H1 (cell line): ENCODE results near the gene KIZ. TPM values are rescaled to one million over a fixed set of nuclear protein-coding genes. Genes with fewer than 3 reads are reported as not detected.

ENCODE experiments used
- CBX5 ChIP-seq: fragments of 300-800, 300-1000 bp; sonication (generic); IDR thresholded peaks from 2 replicates; pipeline ENCODE4 v1.7.1; 2016; ENCODE audit warnings: antibody characterized with exemption, low read length, low read depth
- HDAC6 ChIP-seq: IDR thresholded peaks from one replicate; pipeline ENCODE4 v1.7.1; 2012; ENCODE audit warnings: low read depth, mild to moderate bottlenecking, inconsistent platforms, low read length, moderate library complexity
- SIN3A ChIP-seq, 2 experiments: IDR thresholded peaks in 1 of 2; conservative IDR thresholded peaks in 1 of 2; 2 replicates each; pipeline ENCODE4 v1.6.1; 2011 to 2012; ENCODE audit warnings: low read length in 2 of 2, improper control_type of control experiment in 1 of 2, low read depth in 1 of 2, mild to moderate bottlenecking in 1 of 2
- TAF7 ChIP-seq: optimal IDR thresholded peaks from 2 replicates; pipeline ENCODE3; 2011; ENCODE audit warnings: low read depth, mild to moderate bottlenecking, inconsistent platforms, low read length, moderate library complexity, borderline replicate concordance
- YY1 ChIP-seq: IDR thresholded peaks from 2 replicates; pipeline ENCODE4 v1.6.1; 2011; ENCODE audit warnings: low read depth, mild to moderate bottlenecking, low read length
- polyA plus RNA-seq, 7 experiments: library from polyadenylated mRNA; depleted of rRNA in 3 of 7; stranded (reverse) in 5 of 7; unstranded in 2 of 7; fragments of >200 nt in 5 of 7; fragments of 200-250 nt in 2 of 7; gene quantifications; 1 replicate in 5 of 7; 2 replicates in 1 of 7; 4 replicates in 1 of 7; pipeline versions ENCODE4 v1.2.1 to v1.2.3, GENCODE V29; 2011 to 2013; ENCODE audit warnings: missing spikeins in 2 of 7, mixed read lengths in 2 of 7
- total RNA-seq: library from RNA; stranded (reverse); fragmentation: NEBNext Ultra II Directional; extraction: Animal tissue kit (Norgen Biotek cat#: 25700); gene quantifications from 2 replicates; pipeline ENCODE4 v1.2.1, GENCODE V29; 2021
- TF ChIP-seq, protein P1 (sequence below): fragments of 300-600 bp; sonication (generic); IDR thresholded peaks from 2 replicates; pipeline ENCODE4 v1.7.1; 2012; ENCODE audit warnings: low read length, moderate library complexity, mild to moderate bottlenecking, inconsistent platforms; ENCODE audit not compliant: insufficient replicate concordance
- TF ChIP-seq, protein P2 (sequence below), 3 experiments: IDR thresholded peaks; 1 replicate in 2 of 3; 2 replicates in 1 of 3; pipeline versions ENCODE4 v1.5.1 to v1.6.1; 2011; ENCODE audit warnings: low read length in 3 of 3, mild to moderate bottlenecking in 3 of 3, inconsistent platforms in 2 of 3, low read depth in 1 of 3, moderate library complexity in 1 of 3; ENCODE audit not compliant: insufficient read depth in 1 of 3; ENCODE audit errors: control extremely low read depth in 1 of 3

KIZ gene
- total and polyA plus RNA-seq, 2 of the 8 experiments (the other 6 are each of a cell fraction or from before 2014, with no cell fraction given) = 13.0 to 51.7 TPM

DNA sequence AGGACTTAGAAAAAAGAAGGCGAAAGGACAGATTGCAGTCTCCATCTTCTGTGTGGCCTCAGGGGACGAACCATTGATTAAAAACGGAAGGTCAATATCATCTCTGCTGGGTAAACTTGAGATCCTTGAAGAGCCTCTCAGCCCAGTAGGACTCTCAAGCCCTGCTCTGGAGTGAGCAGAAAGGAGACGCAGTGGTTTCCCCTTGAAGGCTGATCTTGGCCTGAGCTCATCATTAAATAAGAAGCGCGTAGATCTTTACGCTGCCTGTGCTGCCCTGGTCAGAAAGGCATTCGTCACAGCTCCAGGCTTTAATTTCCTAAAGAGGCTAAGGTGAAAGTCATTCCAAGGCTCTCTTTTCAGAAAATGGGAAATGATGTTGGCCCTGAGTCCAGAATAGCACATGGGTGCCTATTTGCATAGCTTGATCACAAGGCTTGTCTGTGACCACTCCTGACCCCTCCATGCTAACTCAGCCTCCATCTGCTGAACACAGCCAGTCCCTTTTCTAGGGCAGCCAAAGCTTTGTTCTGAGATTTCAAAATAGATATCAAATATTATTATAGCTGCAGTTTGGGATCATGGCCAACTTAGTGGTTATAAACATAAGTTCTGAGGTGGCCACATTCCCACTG, 148.0 kb downstream of the KIZ start (continued):
- TF ChIP-seq, protein P1, sequence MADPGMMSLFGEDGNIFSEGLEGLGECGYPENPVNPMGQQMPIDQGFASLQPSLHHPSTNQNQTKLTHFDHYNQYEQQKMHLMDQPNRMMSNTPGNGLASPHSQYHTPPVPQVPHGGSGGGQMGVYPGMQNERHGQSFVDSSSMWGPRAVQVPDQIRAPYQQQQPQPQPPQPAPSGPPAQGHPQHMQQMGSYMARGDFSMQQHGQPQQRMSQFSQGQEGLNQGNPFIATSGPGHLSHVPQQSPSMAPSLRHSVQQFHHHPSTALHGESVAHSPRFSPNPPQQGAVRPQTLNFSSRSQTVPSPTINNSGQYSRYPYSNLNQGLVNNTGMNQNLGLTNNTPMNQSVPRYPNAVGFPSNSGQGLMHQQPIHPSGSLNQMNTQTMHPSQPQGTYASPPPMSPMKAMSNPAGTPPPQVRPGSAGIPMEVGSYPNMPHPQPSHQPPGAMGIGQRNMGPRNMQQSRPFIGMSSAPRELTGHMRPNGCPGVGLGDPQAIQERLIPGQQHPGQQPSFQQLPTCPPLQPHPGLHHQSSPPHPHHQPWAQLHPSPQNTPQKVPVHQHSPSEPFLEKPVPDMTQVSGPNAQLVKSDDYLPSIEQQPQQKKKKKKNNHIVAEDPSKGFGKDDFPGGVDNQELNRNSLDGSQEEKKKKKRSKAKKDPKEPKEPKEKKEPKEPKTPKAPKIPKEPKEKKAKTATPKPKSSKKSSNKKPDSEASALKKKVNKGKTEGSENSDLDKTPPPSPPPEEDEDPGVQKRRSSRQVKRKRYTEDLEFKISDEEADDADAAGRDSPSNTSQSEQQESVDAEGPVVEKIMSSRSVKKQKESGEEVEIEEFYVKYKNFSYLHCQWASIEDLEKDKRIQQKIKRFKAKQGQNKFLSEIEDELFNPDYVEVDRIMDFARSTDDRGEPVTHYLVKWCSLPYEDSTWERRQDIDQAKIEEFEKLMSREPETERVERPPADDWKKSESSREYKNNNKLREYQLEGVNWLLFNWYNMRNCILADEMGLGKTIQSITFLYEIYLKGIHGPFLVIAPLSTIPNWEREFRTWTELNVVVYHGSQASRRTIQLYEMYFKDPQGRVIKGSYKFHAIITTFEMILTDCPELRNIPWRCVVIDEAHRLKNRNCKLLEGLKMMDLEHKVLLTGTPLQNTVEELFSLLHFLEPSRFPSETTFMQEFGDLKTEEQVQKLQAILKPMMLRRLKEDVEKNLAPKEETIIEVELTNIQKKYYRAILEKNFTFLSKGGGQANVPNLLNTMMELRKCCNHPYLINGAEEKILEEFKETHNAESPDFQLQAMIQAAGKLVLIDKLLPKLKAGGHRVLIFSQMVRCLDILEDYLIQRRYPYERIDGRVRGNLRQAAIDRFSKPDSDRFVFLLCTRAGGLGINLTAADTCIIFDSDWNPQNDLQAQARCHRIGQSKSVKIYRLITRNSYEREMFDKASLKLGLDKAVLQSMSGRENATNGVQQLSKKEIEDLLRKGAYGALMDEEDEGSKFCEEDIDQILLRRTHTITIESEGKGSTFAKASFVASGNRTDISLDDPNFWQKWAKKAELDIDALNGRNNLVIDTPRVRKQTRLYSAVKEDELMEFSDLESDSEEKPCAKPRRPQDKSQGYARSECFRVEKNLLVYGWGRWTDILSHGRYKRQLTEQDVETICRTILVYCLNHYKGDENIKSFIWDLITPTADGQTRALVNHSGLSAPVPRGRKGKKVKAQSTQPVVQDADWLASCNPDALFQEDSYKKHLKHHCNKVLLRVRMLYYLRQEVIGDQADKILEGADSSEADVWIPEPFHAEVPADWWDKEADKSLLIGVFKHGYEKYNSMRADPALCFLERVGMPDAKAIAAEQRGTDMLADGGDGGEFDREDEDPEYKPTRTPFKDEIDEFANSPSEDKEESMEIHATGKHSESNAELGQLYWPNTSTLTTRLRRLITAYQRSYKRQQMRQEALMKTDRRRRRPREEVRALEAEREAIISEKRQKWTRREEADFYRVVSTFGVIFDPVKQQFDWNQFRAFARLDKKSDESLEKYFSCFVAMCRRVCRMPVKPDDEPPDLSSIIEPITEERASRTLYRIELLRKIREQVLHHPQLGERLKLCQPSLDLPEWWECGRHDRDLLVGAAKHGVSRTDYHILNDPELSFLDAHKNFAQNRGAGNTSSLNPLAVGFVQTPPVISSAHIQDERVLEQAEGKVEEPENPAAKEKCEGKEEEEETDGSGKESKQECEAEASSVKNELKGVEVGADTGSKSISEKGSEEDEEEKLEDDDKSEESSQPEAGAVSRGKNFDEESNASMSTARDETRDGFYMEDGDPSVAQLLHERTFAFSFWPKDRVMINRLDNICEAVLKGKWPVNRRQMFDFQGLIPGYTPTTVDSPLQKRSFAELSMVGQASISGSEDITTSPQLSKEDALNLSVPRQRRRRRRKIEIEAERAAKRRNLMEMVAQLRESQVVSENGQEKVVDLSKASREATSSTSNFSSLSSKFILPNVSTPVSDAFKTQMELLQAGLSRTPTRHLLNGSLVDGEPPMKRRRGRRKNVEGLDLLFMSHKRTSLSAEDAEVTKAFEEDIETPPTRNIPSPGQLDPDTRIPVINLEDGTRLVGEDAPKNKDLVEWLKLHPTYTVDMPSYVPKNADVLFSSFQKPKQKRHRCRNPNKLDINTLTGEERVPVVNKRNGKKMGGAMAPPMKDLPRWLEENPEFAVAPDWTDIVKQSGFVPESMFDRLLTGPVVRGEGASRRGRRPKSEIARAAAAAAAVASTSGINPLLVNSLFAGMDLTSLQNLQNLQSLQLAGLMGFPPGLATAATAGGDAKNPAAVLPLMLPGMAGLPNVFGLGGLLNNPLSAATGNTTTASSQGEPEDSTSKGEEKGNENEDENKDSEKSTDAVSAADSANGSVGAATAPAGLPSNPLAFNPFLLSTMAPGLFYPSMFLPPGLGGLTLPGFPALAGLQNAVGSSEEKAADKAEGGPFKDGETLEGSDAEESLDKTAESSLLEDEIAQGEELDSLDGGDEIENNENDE = no peak
- no peak for TF ChIP-seq HDAC6
- no peak for TF ChIP-seq YY1
- TF ChIP-seq CBX5 = no peak
- TF ChIP-seq, protein P2, sequence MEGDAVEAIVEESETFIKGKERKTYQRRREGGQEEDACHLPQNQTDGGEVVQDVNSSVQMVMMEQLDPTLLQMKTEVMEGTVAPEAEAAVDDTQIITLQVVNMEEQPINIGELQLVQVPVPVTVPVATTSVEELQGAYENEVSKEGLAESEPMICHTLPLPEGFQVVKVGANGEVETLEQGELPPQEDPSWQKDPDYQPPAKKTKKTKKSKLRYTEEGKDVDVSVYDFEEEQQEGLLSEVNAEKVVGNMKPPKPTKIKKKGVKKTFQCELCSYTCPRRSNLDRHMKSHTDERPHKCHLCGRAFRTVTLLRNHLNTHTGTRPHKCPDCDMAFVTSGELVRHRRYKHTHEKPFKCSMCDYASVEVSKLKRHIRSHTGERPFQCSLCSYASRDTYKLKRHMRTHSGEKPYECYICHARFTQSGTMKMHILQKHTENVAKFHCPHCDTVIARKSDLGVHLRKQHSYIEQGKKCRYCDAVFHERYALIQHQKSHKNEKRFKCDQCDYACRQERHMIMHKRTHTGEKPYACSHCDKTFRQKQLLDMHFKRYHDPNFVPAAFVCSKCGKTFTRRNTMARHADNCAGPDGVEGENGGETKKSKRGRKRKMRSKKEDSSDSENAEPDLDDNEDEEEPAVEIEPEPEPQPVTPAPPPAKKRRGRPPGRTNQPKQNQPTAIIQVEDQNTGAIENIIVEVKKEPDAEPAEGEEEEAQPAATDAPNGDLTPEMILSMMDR (IDR thresholded peaks at IDR 0.05; ENCODE audit: control extremely low read depth in 1 of 3, insufficient read depth in 1 of 3, low read depth in 1 of 3, low read length in 3 of 3) = no peak
- no peak for TF ChIP-seq SIN3A (conservative IDR thresholded peaks at IDR 0.05 in 1 of 2, IDR thresholded peaks at IDR 0.05 in 1 of 2; ENCODE audit: low read depth in 1 of 2, low read length in 2 of 2)
- TF ChIP-seq TAF7 = no peak
